Natural killer cell treated with Interleukin-12 subunit alpha and Interleukin-12 subunit beta and Interleukin-15 and Interleukin-18, amount 100 ng/mL, for 72 hours (primary cell): ENCODE data around the gene OR4N5. TPM values are rescaled to one million over a fixed set of nuclear protein-coding genes. Genes with fewer than 3 reads are reported as not detected.
"Not testable (repeated sequence)": the region's sequence is repeated elsewhere in the genome, so short reads cannot be mapped to it uniquely, and the experiment has no call there.

Experiments used
- ATAC-seq, 2 donors: fragments of 150-1000 bp; cut with Tn5 transposase in 1 of 2; sonication (Bioruptor Pico), chemical (Tn5 transposase) in 1 of 2; 2 replicates each; pipeline ENCODE4 v1.10.0; 2021
- DNase-seq: peaks from one replicate; pipeline ENCODE4 v3.0.0; 2022; ENCODE audit warnings: low spot score
- H3K27ac Mint-ChIP-seq, 2 donors: 1 replicate in 1 of 2; 2 replicates in 1 of 2; pipeline ENCODE4 v1.8.0; 2022; ENCODE audit warnings: mixed read lengths in 2 of 2, mild to moderate bottlenecking in 1 of 2, moderate library complexity in 1 of 2
- H3K27me3 Mint-ChIP-seq, 2 donors: 1 replicate in 1 of 2; 2 replicates in 1 of 2; pipeline ENCODE4 v1.8.0; 2022; ENCODE audit warnings: mixed read lengths in 2 of 2
- H3K36me3 Mint-ChIP-seq: one replicate; pipeline ENCODE4 v1.8.0; 2022; ENCODE audit warnings: mixed read lengths
- H3K4me1 Mint-ChIP-seq, 2 donors: 1 replicate in 1 of 2; 2 replicates in 1 of 2; pipeline ENCODE4 v1.8.0; 2022; ENCODE audit warnings: low read depth in 2 of 2, mixed read lengths in 2 of 2, mild to moderate bottlenecking in 1 of 2
- H3K4me3 Mint-ChIP-seq: one replicate; pipeline ENCODE4 v1.8.0; 2022; ENCODE audit warnings: mixed read lengths
- H3K9me3 Mint-ChIP-seq: 2 replicates; pipeline ENCODE4 v1.8.0; 2022; ENCODE audit warnings: mixed read lengths
- total RNA-seq, 2 donors: library from RNA; stranded (reverse); gene quantifications; one replicate each; pipeline ENCODE4 v1.2.3, GENCODE V29; 2022

Gene OR4N5
- total RNA-seq: not detected

GRCh38 chr14:20138520-20138919 lies at the start of gene OR4N5:
Gene OR4N5 (plus strand): TSS chr14:20138820. CDS start chr14:20143736, 4,916 bp downstream.
- ATAC-seq (no peak), DNase-seq (no peak)
- Mint-ChIP-seq H3K4me3 (no peak within 1 kb of the TSS), H3K27ac (no peak within 1 kb of the TSS), H3K4me1 (no peaks in the 10 kb centered on the region), H3K9me3 (no peaks in the 10 kb centered on the region), H3K36me3 (no peaks in the 10 kb centered on the region), H3K27me3 (peaks cover 8 to 34% of the 10 kb centered on the region in 2 donors)

GRCh38 chr14:20092050-20092449 lies 46.6 kb upstream of the OR4N5 start:
- H3K4me1 Mint-ChIP-seq: no peaks in the 10 kb centered on the region
- H3K4me3 Mint-ChIP-seq: no peak overlapping the region
- ATAC-seq (no peak), DNase-seq (no peak)
- peaks cover 4% of the 10 kb centered on the region for H3K9me3 Mint-ChIP-seq
- H3K27me3 Mint-ChIP-seq: no peaks in the 10 kb centered on the region
- H3K36me3 Mint-ChIP-seq: no peaks in the 10 kb centered on the region
- H3K27ac Mint-ChIP-seq: no peak overlapping the region

DNA sequence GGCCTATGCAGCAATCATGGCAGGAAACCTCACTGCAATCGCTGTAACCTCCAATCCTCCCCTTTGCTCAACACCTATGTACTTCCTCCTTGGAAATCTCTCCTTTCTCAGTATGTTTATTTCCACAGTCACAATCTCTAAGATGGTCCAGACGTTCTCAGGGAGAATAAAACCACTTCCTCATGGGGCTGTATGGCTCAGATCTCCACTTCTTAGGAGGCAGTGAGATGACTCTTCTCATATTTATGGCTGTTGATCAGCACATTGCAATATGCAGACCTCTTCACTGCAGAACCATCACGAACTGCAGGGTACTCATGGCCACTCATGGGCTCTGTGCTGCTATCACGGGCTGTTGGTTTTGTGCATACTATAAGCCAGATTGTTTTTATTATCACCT lies 45.2 kb upstream of the OR4N5 start:
- ATAC-seq: no peak
- H3K4me3 Mint-ChIP-seq: no peak overlapping the region

GRCh38 chr14:20098926-20099770 lies 39.5 kb upstream of the OR4N5 start:
- not testable (repeated sequence) for DNase-seq, H3K9me3 Mint-ChIP-seq, H3K4me1 Mint-ChIP-seq, H3K4me3 Mint-ChIP-seq, ATAC-seq, H3K36me3 Mint-ChIP-seq, H3K27me3 Mint-ChIP-seq, H3K27ac Mint-ChIP-seq

More for the DNA sequence above, 45.2 kb upstream of the OR4N5 start:
- no peaks in the 10 kb centered on the region for H3K4me1 Mint-ChIP-seq
- no peaks in the 10 kb centered on the region for H3K27me3 Mint-ChIP-seq
- H3K36me3 Mint-ChIP-seq: no peaks in the 10 kb centered on the region
- no peak for DNase-seq
- no peak overlapping the region for H3K27ac Mint-ChIP-seq
- H3K9me3 Mint-ChIP-seq: peaks cover 4% of the 10 kb centered on the region

DNA sequence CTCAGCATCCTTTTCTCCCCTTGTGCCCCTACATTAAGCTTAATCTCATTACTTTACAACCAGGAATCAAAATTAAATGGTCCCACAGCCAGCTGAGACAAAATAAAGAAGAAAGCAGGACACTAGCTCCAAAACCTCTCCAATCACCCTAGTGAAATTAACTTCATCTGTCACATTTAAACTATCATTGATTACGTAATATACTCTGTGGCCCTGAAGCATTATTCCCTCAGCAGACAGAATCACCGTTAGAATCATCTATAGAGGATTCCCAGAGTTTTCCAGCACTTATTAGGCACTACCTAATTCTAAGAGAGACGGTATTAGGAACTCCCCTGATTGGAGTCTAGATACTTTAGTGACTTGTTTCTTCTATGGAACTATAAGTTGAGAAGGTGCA lies 28.2 kb upstream of the OR4N5 start, which contains the start of gene OR4K17:
OR4K17 (plus strand) TSS at position 302 of the 400 bp plus-strand sequence. CDS start 6,761 bp downstream, outside the sequence.
- no peak within 1 kb of the TSS for H3K4me3 Mint-ChIP-seq
- peaks cover 4% of the 10 kb centered on the region for H3K9me3 Mint-ChIP-seq
- no peak for DNase-seq
- no peaks in the 10 kb centered on the region for H3K27me3 Mint-ChIP-seq
- ATAC-seq: no peak
- no peaks in the 10 kb centered on the region for H3K36me3 Mint-ChIP-seq
- no peaks in the 10 kb centered on the region for H3K4me1 Mint-ChIP-seq
- no peak within 1 kb of the TSS for H3K27ac Mint-ChIP-seq

GRCh38 chr14:20112321-20112720 lies 26.3 kb upstream of the OR4N5 start:
- ATAC-seq (no peak), DNase-seq (no peak)
- Mint-ChIP-seq H3K36me3 (no peaks in the 10 kb centered on the region), H3K27me3 (no peaks in the 10 kb centered on the region), H3K4me1 (no peaks in the 10 kb centered on the region), H3K27ac (no peak overlapping the region), H3K9me3 (peaks cover 4% of the 10 kb centered on the region), H3K4me3 (no peak overlapping the region)

GRCh38 chr14:20116748-20117147 lies 21.9 kb upstream of the OR4N5 start:
- Mint-ChIP-seq H3K27ac (no peak overlapping the region), H3K27me3 (no peaks in the 10 kb centered on the region), H3K4me3 (no peak overlapping the region), H3K4me1 (no peaks in the 10 kb centered on the region), H3K36me3 (peaks cover 11% of the 10 kb centered on the region), H3K9me3 (no peaks in the 10 kb centered on the region)
- DNase-seq (no peak), ATAC-seq (no peak)

DNA sequence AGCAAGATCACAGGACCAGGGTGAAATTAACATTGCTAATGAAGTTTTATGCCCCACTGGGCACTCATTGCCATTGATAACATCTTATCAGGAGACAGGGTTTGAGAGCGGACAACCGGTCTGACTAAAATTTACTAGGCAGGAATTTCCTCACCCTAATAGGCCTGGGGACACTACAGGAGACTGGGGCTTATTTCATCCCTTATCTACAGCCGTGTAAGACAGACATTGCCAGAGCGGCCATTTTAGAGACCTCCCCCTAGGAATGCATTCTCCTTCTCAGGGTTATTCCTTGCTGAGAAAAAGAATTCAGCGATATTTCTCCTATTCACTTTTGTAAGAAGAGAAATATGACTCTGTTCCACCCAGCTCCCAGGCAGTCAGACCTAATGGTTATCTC lies 19.8 kb upstream of the OR4N5 start:
- H3K4me3 Mint-ChIP-seq: no peak overlapping the region

GRCh38 chr14:20143911-20144310 lies 5.3 kb downstream of the OR4N5 start:
- no peak overlapping the region for H3K4me3 Mint-ChIP-seq
- no peaks in the 10 kb centered on the region for H3K9me3 Mint-ChIP-seq
- no peak for ATAC-seq
- H3K4me1 Mint-ChIP-seq: no peaks in the 10 kb centered on the region
- no peak overlapping the region for H3K27ac Mint-ChIP-seq
- peaks cover 5 to 11% of the 10 kb centered on the region in 2 donors for H3K27me3 Mint-ChIP-seq
- no peak for DNase-seq
- no peaks in the 10 kb centered on the region for H3K36me3 Mint-ChIP-seq

More for the DNA sequence above, 19.8 kb upstream of the OR4N5 start:
- Mint-ChIP-seq H3K27ac (no peak overlapping the region), H3K4me1 (no peaks in the 10 kb centered on the region), H3K27me3 (peaks cover 0 to under 1% of the 10 kb centered on the region in 2 donors), H3K9me3 (peaks cover 4% of the 10 kb centered on the region), H3K36me3 (peaks cover 11% of the 10 kb centered on the region)
- DNase-seq: no peak
- ATAC-seq: no peak

- no peak overlapping the region for H3K27ac Mint-ChIP-seq
- peaks cover 5 to 12% of the 10 kb centered on the region in 2 donors for H3K27me3 Mint-ChIP-seq
- no peaks in the 10 kb centered on the region for H3K36me3 Mint-ChIP-seq
- ATAC-seq: no peak
- no peak overlapping the region for H3K4me3 Mint-ChIP-seq
- no peaks in the 10 kb centered on the region for H3K9me3 Mint-ChIP-seq
- H3K4me1 Mint-ChIP-seq: no peaks in the 10 kb centered on the region
- DNase-seq: no peak
Observed at GRCh38 chr14:20144820-20145219, 6.2 kb downstream of the OR4N5 start.

GRCh38 chr14:20164462-20164861 lies 25.8 kb downstream of the OR4N5 start:
- H3K27me3 Mint-ChIP-seq: no peaks in the 10 kb centered on the region
- H3K4me1 Mint-ChIP-seq: no peaks in the 10 kb centered on the region
- DNase-seq (no peak), ATAC-seq (no peak)
- H3K36me3 Mint-ChIP-seq: peaks cover 5% of the 10 kb centered on the region
- peaks cover 13% of the 10 kb centered on the region for H3K9me3 Mint-ChIP-seq
- H3K27ac Mint-ChIP-seq: no peak overlapping the region
- no peak overlapping the region for H3K4me3 Mint-ChIP-seq

GRCh38 chr14:20167091-20167490 lies 28.5 kb downstream of the OR4N5 start:
- Mint-ChIP-seq H3K9me3 (peaks cover 13% of the 10 kb centered on the region), H3K27ac (no peak overlapping the region), H3K27me3 (no peaks in the 10 kb centered on the region), H3K4me3 (no peak overlapping the region), H3K4me1 (no peaks in the 10 kb centered on the region), H3K36me3 (peaks cover 5% of the 10 kb centered on the region)
- no peak for ATAC-seq
- DNase-seq: no peak

DNA sequence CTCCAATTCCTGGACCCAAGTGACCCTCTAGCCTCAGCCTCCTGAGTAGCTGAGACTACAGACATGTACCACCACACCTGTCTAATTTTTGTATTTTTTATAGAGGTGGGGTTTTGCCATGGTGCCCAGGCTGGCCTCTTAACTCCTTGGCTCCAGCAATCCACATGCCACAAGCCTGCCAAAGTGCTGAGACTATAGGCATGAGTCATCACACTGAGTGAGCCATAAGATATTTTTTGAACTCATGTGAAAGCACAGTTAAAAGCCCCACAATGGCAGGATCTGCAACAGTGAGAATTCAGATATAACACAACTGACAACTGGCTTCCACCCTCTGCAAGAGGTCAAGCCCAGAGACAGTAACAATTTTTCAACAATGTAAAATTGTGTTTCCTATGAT lies 31.2 kb downstream of the OR4N5 start:
- H3K27me3 Mint-ChIP-seq, H3K4me1 Mint-ChIP-seq, H3K27ac Mint-ChIP-seq, H3K9me3 Mint-ChIP-seq, DNase-seq, H3K36me3 Mint-ChIP-seq, ATAC-seq, H3K4me3 Mint-ChIP-seq: not testable (repeated sequence)

GRCh38 chr14:20174205-20174604 lies 35.6 kb downstream of the OR4N5 start:
- DNase-seq, H3K9me3 Mint-ChIP-seq, ATAC-seq, H3K4me1 Mint-ChIP-seq, H3K27ac Mint-ChIP-seq, H3K36me3 Mint-ChIP-seq, H3K4me3 Mint-ChIP-seq, H3K27me3 Mint-ChIP-seq: not testable (repeated sequence)
